Ovary (tissue), 3 donors: ENCODE results near the gene TMEM270.

ENCODE experiments used
- EP300 ChIP-seq: sonication (generic); formaldehyde crosslinking; IDR thresholded peaks from one replicate; pipeline ENCODE4 v1.6.1; 2017; ENCODE audit warnings: antibody characterized with exemption
- TF ChIP-seq, protein P1 (sequence below), 3 donors: fragments of 450-650 bp in 2 of 3; fragments of 200-600 bp in 1 of 3; IDR thresholded peaks; one replicate each; pipeline versions ENCODE4 v1.5.1 to v1.8.0; 2016 to 2022; ENCODE audit warnings: antibody characterized with exemption in 3 of 3, mild to moderate bottlenecking in 1 of 3
- donor health status: DM: no; HTN: no; CAD: no.

DNA sequence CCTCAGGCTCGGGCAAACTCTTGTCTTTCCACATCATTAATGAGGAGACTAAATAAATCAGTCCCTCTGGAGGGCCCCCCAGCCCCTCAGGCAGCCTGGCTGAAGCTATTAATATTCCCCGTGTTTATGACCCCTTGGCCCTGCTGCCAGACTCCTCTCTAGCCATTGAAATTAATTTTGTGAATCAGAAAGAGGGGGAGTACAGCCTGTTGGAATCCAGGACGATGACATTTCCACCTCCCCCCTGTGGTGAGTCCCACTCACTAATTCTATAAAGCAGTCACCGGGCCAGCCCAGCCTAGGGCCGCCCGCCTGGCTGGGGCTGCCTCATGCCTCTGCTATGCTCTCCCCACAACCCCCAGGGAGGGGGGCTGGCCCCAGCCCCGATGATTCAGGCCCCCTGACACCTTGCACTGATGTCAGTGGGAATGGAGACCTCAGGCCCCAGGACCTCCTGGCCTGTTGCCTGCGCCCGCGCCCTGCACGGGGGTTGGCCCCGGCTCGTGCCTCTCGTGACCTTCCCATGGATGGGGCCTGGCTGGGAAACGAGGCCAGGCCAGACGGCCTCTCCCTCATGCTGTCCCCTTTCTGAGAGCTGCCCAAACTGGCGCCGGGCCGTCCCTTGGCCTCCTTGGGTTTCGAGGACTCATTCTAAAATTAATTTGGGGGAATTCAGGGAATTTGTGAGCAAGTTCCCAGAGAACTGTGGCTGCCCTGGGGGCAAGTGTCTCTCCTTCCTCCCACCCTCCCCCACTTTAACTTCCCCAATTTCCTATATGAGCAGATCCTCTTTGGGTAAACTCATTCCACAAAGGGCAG is 34.0 kb downstream of the TMEM270 start:
- no peak for TF ChIP-seq EP300
- TF ChIP-seq, protein P1, sequence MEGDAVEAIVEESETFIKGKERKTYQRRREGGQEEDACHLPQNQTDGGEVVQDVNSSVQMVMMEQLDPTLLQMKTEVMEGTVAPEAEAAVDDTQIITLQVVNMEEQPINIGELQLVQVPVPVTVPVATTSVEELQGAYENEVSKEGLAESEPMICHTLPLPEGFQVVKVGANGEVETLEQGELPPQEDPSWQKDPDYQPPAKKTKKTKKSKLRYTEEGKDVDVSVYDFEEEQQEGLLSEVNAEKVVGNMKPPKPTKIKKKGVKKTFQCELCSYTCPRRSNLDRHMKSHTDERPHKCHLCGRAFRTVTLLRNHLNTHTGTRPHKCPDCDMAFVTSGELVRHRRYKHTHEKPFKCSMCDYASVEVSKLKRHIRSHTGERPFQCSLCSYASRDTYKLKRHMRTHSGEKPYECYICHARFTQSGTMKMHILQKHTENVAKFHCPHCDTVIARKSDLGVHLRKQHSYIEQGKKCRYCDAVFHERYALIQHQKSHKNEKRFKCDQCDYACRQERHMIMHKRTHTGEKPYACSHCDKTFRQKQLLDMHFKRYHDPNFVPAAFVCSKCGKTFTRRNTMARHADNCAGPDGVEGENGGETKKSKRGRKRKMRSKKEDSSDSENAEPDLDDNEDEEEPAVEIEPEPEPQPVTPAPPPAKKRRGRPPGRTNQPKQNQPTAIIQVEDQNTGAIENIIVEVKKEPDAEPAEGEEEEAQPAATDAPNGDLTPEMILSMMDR (IDR thresholded peaks at IDR 0.05), result no peak
